Endodermal cell (in vitro differentiated cells): ENCODE results near the gene CDH13. TPM values are rescaled to one million over a fixed set of nuclear protein-coding genes. Genes with fewer than 3 reads are reported as not detected.

ENCODE experiments used
- DNase-seq: peaks from one replicate; pipeline ENCODE4 v3.0.0-alpha.2; 2017
- H3K27ac ChIP-seq: 2 replicates; pipeline ENCODE4 v1.5.1; 2013; ENCODE audit warnings: mild to moderate bottlenecking, low read depth, low read length, moderate library complexity
- H3K27me3 ChIP-seq: 2 replicates; pipeline ENCODE4 v1.6.1; 2013; ENCODE audit warnings: mild to moderate bottlenecking, low read length, moderate library complexity; ENCODE audit not compliant: insufficient read depth, control insufficient read depth, poor library complexity, severe bottlenecking
- H3K36me3 ChIP-seq: 2 replicates; pipeline ENCODE4 v1.7.0; 2013; ENCODE audit warnings: mild to moderate bottlenecking, low read length, moderate library complexity; ENCODE audit not compliant: control insufficient read depth, insufficient read depth
- H3K4me1 ChIP-seq: one replicate; pipeline ENCODE4 v1.7.0; 2013; ENCODE audit warnings: low read length; ENCODE audit not compliant: control insufficient read depth, insufficient read depth
- H3K4me3 ChIP-seq: 2 replicates; pipeline ENCODE4 v1.5.1; 2013; ENCODE audit warnings: mild to moderate bottlenecking, low read length, moderate library complexity
- H3K9ac ChIP-seq: 2 replicates; pipeline ENCODE4 v1.6.1; 2013; ENCODE audit warnings: mild to moderate bottlenecking, low read length, moderate library complexity; ENCODE audit not compliant: poor library complexity, severe bottlenecking; ENCODE audit errors: extremely low read depth
- H3K9me3 ChIP-seq: 2 replicates; pipeline ENCODE4 v1.6.1; 2013; ENCODE audit warnings: mild to moderate bottlenecking, low read length, moderate library complexity; ENCODE audit not compliant: control insufficient read depth
- H3K27ac Mint-ChIP-seq: 2 replicates; pipeline ENCODE4 v1.8.0; 2020; ENCODE audit warnings: mixed read lengths
- H3K27me3 Mint-ChIP-seq: 2 replicates; pipeline ENCODE4 v1.8.0; 2021; ENCODE audit warnings: mild to moderate bottlenecking, mixed read lengths; ENCODE audit not compliant: insufficient read depth
- H3K36me3 Mint-ChIP-seq: 2 replicates; pipeline ENCODE4 v1.8.0; 2020; ENCODE audit warnings: low read depth, mixed read lengths
- H3K4me1 Mint-ChIP-seq: 2 replicates; pipeline ENCODE4 v1.8.0; 2020; ENCODE audit warnings: mixed read lengths
- H3K4me3 Mint-ChIP-seq: 2 replicates; pipeline ENCODE4 v1.8.0; 2020; ENCODE audit warnings: mild to moderate bottlenecking, moderate library complexity, mixed read lengths
- H3K9me3 Mint-ChIP-seq: 2 replicates; pipeline ENCODE4 v1.8.0; 2020; ENCODE audit warnings: mild to moderate bottlenecking, mixed read lengths
- CTCF ChIP-seq: fragments of 200-600 bp; sonication (generic); conservative IDR thresholded peaks from 2 replicates; pipeline ENCODE4 v1.5.0; 2021; ENCODE audit warnings: antibody characterized with exemption, mild to moderate bottlenecking
- WGBS, 2 experiments: methylation state at CpG; one replicate each; pipeline versions ENCODE4 v1.1.5 to v1.1.7; 2013; ENCODE audit warnings: missing lambda C conversion rate in 2 of 2, mixed read lengths in 1 of 2; ENCODE audit not compliant: insufficient coverage in 1 of 2, insufficient read length in 1 of 2; 5-methylcytosine and 5-hydroxymethylcytosine counted together
- total RNA-seq, 2 donors: library from RNA; stranded (reverse); fragmentation: NEBNext Ultra II Directional in 1 of 2; extraction: Animal tissue kit (Norgen Biotek cat#: 25700) in 1 of 2; gene quantifications; 2 replicates in 1 of 2; 3 replicates in 1 of 2; pipeline ENCODE4 v1.2.1, GENCODE V29; 2021

Gene CDH13
- total RNA-seq, 2 donors from 2014 or later, result 0.86 to 1.8 TPM

- no peak for TF ChIP-seq CTCF
- Mint-ChIP-seq H3K4me3 (no peak overlapping the region), H3K27me3 (no peaks in the 10 kb centered on the region), H3K27ac (no peak overlapping the region), H3K36me3 (no peaks in the 10 kb centered on the region), H3K9me3 (no peaks in the 10 kb centered on the region), H3K4me1 (peaks cover 36% of the 10 kb centered on the region)
- Histone ChIP-seq H3K9me3 (no peaks in the 10 kb centered on the region), H3K36me3 (no peaks in the 10 kb centered on the region), H3K9ac (no peak overlapping the region), H3K4me1 (peaks cover 13% of the 10 kb centered on the region), H3K4me3 (no peak overlapping the region), H3K27me3 (no peaks in the 10 kb centered on the region), H3K27ac (no peak overlapping the region)
- WGBS, 2 experiments, result 78 to 100% methylated on average over 1 to 8 of the region's 8 CpGs
- no peak for DNase-seq
Observed at GRCh38 chr16:82783933-82784572, 157.3 kb downstream of the CDH13 start.

GRCh38 chr16:82784573-82784968, 157.8 kb downstream of the CDH13 start:
- Mint-ChIP-seq H3K9me3 (no peaks in the 10 kb centered on the region), H3K27me3 (no peaks in the 10 kb centered on the region)

GRCh38 chr16:82788225-82788624, 161.5 kb downstream of the CDH13 start:
- no peak overlapping the region for H3K9ac ChIP-seq
- Mint-ChIP-seq H3K9me3 (peaks cover 9% of the 10 kb centered on the region), H3K27ac (no peak overlapping the region), H3K4me3 (no peak overlapping the region), H3K4me1 (peaks cover 28% of the 10 kb centered on the region), H3K27me3 (no peaks in the 10 kb centered on the region), H3K36me3 (no peaks in the 10 kb centered on the region)
- TF ChIP-seq CTCF, result no peak
- no peak overlapping the region for H3K4me3 ChIP-seq
- peaks cover 10% of the 10 kb centered on the region for H3K9me3 ChIP-seq
- WGBS, 2 experiments, result 77 to 100% methylated on average over 2 to 7 of the region's 7 CpGs
- peaks cover 9% of the 10 kb centered on the region for H3K4me1 ChIP-seq
- DNase-seq, result no peak
- H3K27ac ChIP-seq, result no peak overlapping the region
- no peaks in the 10 kb centered on the region for H3K36me3 ChIP-seq
- no peaks in the 10 kb centered on the region for H3K27me3 ChIP-seq

More at GRCh38 chr16:82784573-82784968, 157.8 kb downstream of the CDH13 start:
- no peaks in the 10 kb centered on the region for H3K9me3 ChIP-seq
- H3K27ac Mint-ChIP-seq, result no peak overlapping the region
- peaks cover 41% of the 10 kb centered on the region for H3K4me1 Mint-ChIP-seq
- peaks cover 13% of the 10 kb centered on the region for H3K4me1 ChIP-seq
- no peak overlapping the region for H3K9ac ChIP-seq
- H3K36me3 Mint-ChIP-seq, result no peaks in the 10 kb centered on the region
- no peak for TF ChIP-seq CTCF
- H3K4me3 Mint-ChIP-seq, result no peak overlapping the region
- WGBS, 2 experiments, result 95% methylated on average over 3 of the region's 3 CpGs
- no peaks in the 10 kb centered on the region for H3K36me3 ChIP-seq
- no peak overlapping the region for H3K27ac ChIP-seq
- no peaks in the 10 kb centered on the region for H3K27me3 ChIP-seq
- no peak for DNase-seq
- no peak overlapping the region for H3K4me3 ChIP-seq
